ENCODE data around the gene METTL4. TPM values are rescaled to one million over a fixed set of nuclear protein-coding genes. Genes with fewer than 3 reads are reported as not detected.

Gene METTL4
- polyA plus RNA-seq, 1 donor from 2014 or later, result 12.7 TPM

DNA sequence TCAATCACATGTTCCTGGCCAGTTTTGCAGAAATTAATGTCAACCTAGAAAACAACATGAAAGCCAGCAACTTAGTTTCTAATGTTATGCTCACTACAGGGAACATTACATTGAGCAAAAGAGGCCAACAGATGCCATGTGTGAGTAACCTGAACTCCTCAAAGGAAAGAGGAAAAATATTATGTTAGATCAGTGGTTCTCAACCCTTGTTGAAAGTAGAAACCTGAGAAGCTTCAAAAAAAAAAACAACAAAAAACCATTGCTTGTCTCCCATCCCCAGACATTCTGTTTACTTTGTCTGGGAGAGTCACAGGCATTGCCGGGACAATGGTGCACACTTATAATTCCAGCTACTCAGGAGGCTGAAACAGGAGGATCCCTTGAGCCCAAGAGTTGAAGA, 57.7 kb downstream of the METTL4 start:
- no peak overlapping the region for H3K4me3 ChIP-seq (ENCODE audit: low read length)
- no peaks in the 10 kb centered on the region for H3F3A ChIP-seq (ENCODE audit: insufficient read depth, low read length, poor library complexity, severe bottlenecking)
- no peak overlapping the region for H3K4me2 ChIP-seq (ENCODE audit: low read length)
- no peaks in the 10 kb centered on the region for H3K9me2 ChIP-seq (ENCODE audit: insufficient read depth, low read length)
- H3K27ac ChIP-seq (ENCODE audit: low read length), result no peak overlapping the region
- no peaks in the 10 kb centered on the region for H3K36me3 ChIP-seq (ENCODE audit: insufficient read depth, low read length)
- H2AFZ ChIP-seq (ENCODE audit: low read depth, low read length), result no peak overlapping the region
- TF ChIP-seq EP300 (conservative IDR thresholded peaks at IDR 0.05; ENCODE audit: poor library complexity, severe bottlenecking) (no peak), SMC3 (conservative IDR thresholded peaks at IDR 0.05; ENCODE audit: poor library complexity) (no peak), MXI1 (conservative IDR thresholded peaks at IDR 0.05; ENCODE audit: poor library complexity, severe bottlenecking) (no peak), TAF1 (IDR thresholded peaks at IDR 0.05; ENCODE audit: low read depth) (no peak), POLR2AphosphoS5 (IDR thresholded peaks at IDR 0.05) (no peak), EZH2 (IDR thresholded peaks at IDR 0.05; ENCODE audit: borderline replicate concordance, insufficient read depth, low read length, poor library complexity, severe bottlenecking) (no peak), RAD21 (conservative IDR thresholded peaks at IDR 0.05) (no peak)
- TF ChIP-seq, protein P1, sequence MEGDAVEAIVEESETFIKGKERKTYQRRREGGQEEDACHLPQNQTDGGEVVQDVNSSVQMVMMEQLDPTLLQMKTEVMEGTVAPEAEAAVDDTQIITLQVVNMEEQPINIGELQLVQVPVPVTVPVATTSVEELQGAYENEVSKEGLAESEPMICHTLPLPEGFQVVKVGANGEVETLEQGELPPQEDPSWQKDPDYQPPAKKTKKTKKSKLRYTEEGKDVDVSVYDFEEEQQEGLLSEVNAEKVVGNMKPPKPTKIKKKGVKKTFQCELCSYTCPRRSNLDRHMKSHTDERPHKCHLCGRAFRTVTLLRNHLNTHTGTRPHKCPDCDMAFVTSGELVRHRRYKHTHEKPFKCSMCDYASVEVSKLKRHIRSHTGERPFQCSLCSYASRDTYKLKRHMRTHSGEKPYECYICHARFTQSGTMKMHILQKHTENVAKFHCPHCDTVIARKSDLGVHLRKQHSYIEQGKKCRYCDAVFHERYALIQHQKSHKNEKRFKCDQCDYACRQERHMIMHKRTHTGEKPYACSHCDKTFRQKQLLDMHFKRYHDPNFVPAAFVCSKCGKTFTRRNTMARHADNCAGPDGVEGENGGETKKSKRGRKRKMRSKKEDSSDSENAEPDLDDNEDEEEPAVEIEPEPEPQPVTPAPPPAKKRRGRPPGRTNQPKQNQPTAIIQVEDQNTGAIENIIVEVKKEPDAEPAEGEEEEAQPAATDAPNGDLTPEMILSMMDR (IDR thresholded peaks at IDR 0.05; ENCODE audit: poor library complexity, severe bottlenecking), result no peak
- TF ChIP-seq, protein P2, sequence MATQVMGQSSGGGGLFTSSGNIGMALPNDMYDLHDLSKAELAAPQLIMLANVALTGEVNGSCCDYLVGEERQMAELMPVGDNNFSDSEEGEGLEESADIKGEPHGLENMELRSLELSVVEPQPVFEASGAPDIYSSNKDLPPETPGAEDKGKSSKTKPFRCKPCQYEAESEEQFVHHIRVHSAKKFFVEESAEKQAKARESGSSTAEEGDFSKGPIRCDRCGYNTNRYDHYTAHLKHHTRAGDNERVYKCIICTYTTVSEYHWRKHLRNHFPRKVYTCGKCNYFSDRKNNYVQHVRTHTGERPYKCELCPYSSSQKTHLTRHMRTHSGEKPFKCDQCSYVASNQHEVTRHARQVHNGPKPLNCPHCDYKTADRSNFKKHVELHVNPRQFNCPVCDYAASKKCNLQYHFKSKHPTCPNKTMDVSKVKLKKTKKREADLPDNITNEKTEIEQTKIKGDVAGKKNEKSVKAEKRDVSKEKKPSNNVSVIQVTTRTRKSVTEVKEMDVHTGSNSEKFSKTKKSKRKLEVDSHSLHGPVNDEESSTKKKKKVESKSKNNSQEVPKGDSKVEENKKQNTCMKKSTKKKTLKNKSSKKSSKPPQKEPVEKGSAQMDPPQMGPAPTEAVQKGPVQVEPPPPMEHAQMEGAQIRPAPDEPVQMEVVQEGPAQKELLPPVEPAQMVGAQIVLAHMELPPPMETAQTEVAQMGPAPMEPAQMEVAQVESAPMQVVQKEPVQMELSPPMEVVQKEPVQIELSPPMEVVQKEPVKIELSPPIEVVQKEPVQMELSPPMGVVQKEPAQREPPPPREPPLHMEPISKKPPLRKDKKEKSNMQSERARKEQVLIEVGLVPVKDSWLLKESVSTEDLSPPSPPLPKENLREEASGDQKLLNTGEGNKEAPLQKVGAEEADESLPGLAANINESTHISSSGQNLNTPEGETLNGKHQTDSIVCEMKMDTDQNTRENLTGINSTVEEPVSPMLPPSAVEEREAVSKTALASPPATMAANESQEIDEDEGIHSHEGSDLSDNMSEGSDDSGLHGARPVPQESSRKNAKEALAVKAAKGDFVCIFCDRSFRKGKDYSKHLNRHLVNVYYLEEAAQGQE (IDR thresholded peaks at IDR 0.05; ENCODE audit: borderline replicate concordance), result no peak
- H3K79me2 ChIP-seq (replicated peaks; ENCODE audit: insufficient read depth, low read length), result no peaks in the 10 kb centered on the region
- no peaks in the 10 kb centered on the region for H4K20me1 ChIP-seq (ENCODE audit: insufficient read depth)
- H3K9me3 ChIP-seq (ENCODE audit: low read length), result no peaks in the 10 kb centered on the region
- H3K27me3 ChIP-seq (ENCODE audit: insufficient read depth, low read depth, low read length), result no peaks in the 10 kb centered on the region
- H3K9ac ChIP-seq (ENCODE audit: low read length), result no peak overlapping the region

DNA sequence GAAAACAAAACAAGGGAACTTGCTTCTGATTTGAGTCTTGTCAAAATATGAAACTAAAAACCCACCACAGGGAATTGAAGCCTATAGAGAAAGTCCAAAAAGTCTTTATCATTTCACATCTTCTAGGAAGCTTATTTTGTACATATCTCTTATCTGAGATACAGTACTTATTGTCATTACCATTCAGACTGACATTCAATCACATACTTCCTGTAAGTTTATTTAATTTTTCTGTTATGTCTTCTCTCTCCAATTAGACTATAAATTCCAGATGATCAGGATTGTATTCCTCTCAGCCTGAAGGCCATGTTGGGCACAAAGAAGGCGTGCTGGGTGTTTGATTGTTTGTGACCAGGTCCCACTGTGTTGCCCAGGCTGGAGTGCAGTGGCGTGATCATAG, 59.2 kb downstream of the METTL4 start:
- no peak overlapping the region for H3K4me3 ChIP-seq (ENCODE audit: low read length)
- H3K9ac ChIP-seq (ENCODE audit: low read length), result no peak overlapping the region
- no peak overlapping the region for H3K4me2 ChIP-seq (ENCODE audit: low read length)
- H3K9me2 ChIP-seq (ENCODE audit: insufficient read depth, low read length), result no peaks in the 10 kb centered on the region
- no peaks in the 10 kb centered on the region for H3K27me3 ChIP-seq (ENCODE audit: insufficient read depth, low read depth, low read length)
- H3K27ac ChIP-seq (ENCODE audit: low read length), result no peak overlapping the region
- H2AFZ ChIP-seq (ENCODE audit: low read depth, low read length), result no peak overlapping the region
- no peaks in the 10 kb centered on the region for H3F3A ChIP-seq (ENCODE audit: insufficient read depth, low read length, poor library complexity, severe bottlenecking)
- no peaks in the 10 kb centered on the region for H3K9me3 ChIP-seq (ENCODE audit: low read length)
- TF ChIP-seq SMC3 (conservative IDR thresholded peaks at IDR 0.05; ENCODE audit: poor library complexity), result no peak
- TF ChIP-seq POLR2AphosphoS5 (IDR thresholded peaks at IDR 0.05), result no peak
- TF ChIP-seq, protein P2 (IDR thresholded peaks at IDR 0.05; ENCODE audit: borderline replicate concordance), result no peak
- no peak for TF ChIP-seq MXI1 (conservative IDR thresholded peaks at IDR 0.05; ENCODE audit: poor library complexity, severe bottlenecking)
- no peak for TF ChIP-seq TAF1 (IDR thresholded peaks at IDR 0.05; ENCODE audit: low read depth)
- no peak for TF ChIP-seq RAD21 (conservative IDR thresholded peaks at IDR 0.05)
- no peak for TF ChIP-seq EZH2 (IDR thresholded peaks at IDR 0.05; ENCODE audit: borderline replicate concordance, insufficient read depth, low read length, poor library complexity, severe bottlenecking)
- H3K36me3 ChIP-seq (ENCODE audit: insufficient read depth, low read length), result no peaks in the 10 kb centered on the region
- H4K20me1 ChIP-seq (ENCODE audit: insufficient read depth), result no peaks in the 10 kb centered on the region
- no peaks in the 10 kb centered on the region for H3K79me2 ChIP-seq (replicated peaks; ENCODE audit: insufficient read depth, low read length)

Measured in neural cell (in vitro differentiated cells).